Cerebellar nuclear complex (tissue), 1 donor: ENCODE results near the gene RASAL2.
A peak's percentile ranks its signal among the peaks of the same experiment; 100 is the strongest.

ENCODE experiments used
- DNase-seq, 2 experiments: peaks; one replicate each; lab custom pipeline; 2025; lab: John Stamatoyannopoulos, UW

The RASAL2 gene

DNA sequence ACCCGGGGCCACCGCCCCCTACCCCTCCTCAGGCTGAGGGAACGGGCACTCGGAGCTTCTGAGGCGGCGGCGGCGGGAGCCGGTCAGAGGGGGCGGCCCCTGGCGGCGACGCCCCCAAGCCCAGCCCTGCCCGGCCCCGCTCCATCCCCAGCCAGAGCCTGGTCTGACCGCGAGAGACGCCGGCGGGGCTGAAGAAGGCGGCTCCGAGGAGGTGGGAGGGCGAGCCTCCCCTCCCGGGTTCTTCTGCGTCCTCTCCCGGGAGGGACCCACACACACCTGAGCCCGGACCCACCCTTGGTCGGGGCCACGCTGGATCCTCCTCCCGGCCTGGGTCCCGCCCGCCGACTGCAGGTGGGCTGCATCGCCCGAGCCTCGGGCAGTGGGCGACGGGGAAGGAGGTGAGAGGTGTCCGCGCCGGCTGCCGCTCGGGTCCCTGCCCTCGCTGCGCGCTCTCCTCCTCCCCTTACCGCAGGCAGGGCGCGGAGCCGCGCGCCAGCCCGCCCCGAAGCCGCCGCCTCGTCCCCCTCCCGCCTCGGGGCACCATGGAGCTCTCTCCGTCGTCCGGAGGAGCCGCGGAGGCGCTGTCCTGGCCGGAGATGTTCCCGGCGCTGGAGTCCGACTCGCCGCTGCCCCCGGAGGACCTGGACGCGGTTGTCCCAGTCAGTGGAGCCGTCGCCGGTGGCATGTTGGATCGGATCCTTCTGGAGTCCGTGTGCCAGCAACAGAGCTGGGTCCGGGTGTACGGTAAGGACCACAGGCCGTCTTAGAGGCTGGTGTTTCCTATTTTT, at the start of gene RASAL2:
Gene RASAL2, plus strand, starts transcription at position 154 of the 788 bp plus-strand sequence. Its CDS starts 389 bp downstream, at position 543.
- peak in 1 of 2 experiments; percentile 13 for DNase-seq

DNA sequence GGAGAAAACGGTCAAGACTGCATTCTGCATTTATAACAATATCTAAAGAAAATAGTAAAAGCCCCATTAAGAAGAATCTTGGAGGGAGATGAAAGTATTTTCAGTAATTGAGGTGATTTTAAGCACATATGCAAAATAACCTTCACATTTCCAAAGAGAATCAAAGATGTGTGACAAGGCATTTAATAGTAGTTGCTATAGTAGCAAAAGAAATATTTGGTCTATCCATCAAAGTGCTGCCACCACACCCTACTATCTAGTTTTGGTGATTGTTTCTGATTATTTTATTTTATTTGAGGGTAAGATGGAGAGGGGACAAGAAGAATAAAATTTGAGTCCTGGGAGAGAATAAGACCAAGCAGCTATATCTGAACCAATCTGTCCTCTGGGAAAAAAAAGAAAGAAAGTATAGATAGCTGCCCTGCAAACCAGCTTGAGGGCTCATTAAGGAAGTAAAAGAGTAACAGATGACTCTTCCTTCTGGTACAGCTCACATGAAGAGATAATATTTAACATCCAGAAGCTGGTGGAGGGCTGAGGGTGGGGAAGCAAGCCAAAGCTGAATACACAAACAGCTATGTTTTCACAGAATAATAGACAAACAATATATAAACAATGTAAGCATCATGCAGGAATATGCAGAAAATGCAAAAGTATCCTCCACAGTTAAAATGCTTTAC, 47.2 kb upstream of the RASAL2 start:
- no peak for DNase-seq

DNA sequence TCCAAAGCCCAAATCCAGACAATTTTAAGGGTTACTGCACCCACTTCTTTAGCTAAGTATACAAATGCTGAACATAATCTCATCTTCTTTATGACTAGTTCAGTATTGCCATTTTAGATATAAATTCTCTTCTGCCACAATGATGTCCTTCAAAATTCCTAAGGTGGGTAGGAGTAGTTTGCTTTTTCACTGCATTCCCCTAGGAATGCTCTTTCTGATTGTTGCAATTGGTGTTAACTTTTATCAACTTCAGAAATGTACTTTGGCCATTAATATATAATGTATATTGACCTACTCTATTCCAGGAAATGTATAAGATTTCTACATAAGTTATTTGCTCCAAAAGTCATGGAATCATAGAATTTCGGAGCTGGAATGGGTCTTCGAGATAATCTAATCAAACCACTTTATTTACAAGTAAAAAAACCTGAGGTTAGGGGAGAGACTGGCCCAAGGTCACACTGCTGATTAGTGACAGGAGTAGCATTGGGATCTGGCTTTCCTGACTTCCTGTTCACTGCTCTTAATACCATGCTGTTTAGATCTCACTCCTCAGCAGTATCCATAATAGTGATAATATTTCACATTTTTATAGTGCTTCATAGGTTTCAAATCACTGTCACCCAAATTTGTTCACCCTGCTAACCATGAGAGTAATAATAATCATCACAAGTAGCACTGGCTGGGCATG, 46.4 kb upstream of the RASAL2 start:
- DNase-seq, result no peak

DNA sequence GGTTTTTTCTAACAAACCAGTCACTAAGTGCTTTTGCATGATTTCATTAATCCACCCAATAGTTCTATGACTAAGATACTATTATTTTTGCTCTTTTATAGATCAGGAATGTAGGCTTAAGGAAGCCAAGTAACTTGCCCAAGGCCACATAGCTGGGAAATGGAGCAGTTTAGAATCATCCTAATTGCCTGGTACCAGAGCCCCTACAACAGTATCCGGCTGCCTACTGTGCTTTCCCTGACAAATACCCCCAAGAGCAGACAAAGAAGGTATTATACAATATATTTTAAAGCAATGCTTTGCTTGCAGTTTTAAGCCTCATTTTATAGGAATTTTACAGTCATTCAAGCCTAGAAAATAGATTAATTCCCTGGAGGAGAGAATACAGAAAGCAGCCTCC, 45.5 kb upstream of the RASAL2 start:
- DNase-seq, result no peak

DNA sequence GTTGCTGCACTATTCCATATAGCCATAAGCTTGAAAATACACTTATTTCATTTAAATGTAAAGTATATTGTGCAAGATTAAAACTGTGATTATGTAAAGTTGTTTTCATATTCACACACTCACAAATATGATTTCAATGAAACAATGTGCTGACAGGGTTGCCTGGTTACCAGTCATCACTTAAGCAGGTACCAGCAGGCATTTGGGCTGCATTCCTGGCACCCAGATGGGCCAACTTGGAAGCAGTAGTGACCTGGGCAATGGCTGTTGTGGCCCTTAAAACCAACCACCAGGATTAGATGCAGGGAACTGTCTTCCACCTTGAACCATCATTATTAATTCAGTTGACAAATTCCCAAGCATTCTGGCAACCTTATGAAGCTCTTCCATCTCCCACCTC, 45.0 kb upstream of the RASAL2 start:
- DNase-seq, result no peak

DNA sequence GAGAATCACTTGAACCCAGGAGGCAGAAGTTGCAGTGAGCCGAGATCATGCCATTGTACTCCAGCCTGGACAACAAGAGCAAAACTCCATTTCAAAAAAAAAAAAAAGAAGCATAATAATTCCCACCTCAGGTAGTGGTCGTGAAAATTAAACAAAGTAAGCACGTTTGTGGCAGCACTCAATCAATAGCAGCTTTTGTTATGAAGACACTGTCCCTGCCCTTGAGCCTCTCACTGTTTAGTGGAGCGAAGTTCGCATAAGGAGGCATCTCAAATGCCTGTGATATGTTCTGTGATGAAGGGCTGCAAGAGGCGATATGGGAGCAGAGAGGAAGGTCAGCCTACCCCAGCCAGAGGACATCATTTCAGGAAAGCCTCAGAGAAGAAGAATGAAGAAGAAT, 43.8 kb upstream of the RASAL2 start:
- no peak for DNase-seq

DNA sequence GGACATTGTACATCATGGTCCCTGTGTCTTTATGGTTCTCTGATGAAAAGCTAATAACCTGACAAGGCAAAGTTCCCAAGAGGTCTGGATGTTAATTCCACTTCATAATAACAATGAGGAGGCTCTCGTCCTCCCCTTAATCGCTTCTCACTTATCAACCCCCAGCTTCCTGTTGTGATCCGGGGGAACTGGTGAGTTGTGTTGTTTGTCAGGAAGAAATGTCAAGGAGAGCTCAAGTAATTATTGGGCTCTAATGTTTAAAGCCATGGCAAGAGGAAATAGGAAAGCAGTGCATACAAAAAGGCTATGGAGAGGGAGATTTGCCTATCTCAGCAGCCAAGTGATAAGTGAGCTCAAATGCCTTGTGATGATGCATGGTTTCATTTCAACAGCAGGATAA, 42.8 kb upstream of the RASAL2 start:
- DNase-seq, result no peak

DNA sequence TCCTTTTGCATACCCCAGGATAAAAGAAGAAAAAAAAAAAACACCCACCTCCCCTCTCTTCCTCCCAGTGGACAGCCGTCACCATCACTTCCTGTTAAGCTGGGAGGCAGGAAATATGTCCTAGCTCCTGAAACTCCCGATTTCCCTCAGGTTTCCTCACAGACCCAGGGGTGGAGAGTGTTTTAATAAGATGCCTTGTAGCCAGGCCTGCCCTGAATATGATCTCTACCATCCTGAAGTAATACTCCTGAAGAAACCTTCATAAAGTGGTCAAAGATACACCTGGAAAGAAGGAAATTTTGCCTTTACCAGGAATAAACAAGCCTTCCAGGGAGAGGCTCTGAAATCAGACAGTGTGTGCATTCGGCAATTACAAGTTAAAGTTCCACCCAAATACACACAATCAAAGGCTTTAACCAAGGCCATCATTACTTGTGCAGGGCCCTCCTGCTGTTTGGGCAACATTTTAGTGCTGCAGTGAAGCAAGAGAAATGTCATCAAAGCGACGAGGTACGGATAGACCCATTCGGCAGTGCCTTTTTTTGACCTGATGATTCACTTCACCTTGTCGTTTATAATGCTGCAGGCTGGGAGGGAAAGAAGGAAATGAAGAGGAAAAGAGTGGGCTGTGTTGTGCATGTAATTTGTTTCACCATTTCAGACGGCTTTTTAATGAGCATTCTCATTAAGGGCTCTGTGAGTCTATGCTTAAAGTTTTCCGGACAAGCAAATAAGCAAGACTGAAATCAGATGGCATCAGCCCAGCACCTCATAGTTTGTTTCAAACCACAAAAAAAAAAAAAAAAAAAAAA, 41.0 kb upstream of the RASAL2 start:
- DNase-seq, result no peak

DNA sequence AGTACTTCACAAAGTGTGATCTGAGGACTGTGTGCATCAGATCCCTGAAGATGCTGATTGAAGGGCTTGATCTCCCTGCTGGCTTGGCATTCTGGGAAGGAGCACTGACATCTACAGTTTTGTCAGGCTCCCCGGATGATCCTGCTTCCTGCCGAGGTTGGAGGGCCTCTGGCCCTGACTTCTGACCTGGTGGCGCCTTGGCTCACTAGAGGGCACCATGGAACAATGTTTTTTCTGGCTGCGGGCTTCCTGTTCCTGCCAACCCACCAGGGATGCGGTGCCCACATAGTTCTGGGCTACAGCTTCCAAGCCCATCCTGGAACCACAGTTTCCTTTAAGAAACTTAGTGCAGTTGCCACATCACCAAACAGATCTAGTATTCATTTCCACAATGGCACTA, 38.8 kb upstream of the RASAL2 start:
- no peak for DNase-seq

DNA sequence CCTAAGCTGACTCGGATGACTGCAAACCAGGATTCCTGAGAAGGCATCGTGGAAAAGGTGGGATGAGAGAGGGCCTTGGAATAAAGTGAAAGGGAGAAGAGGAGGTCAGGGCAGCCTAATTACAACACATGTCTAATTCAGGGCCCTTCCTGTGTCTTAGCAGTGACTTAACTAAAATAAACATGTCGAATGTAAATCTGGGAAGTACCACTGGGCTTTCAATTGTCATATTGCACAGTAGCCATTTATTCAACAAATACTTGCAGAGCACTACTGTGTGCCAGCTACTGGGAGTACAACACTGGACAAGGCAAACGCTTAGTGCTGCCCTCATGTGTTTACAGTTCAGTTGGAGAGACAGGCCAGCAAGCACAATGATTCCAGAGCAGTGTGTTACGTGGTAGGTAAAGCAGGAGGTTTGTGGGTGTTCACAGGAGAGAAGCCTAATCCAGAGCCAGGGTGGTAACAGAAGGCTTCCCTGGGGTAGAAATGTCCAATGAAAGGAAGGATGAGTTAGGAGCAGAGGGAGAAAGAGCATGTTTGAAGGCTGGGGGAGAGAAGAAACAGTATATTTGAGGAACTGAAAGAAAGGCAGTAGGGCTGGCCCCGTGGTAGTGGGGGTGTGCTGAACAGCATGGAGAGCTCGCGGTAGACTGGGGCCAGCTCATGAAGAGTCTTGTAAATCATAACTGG, 38.0 kb upstream of the RASAL2 start:
- DNase-seq, result no peak

DNA sequence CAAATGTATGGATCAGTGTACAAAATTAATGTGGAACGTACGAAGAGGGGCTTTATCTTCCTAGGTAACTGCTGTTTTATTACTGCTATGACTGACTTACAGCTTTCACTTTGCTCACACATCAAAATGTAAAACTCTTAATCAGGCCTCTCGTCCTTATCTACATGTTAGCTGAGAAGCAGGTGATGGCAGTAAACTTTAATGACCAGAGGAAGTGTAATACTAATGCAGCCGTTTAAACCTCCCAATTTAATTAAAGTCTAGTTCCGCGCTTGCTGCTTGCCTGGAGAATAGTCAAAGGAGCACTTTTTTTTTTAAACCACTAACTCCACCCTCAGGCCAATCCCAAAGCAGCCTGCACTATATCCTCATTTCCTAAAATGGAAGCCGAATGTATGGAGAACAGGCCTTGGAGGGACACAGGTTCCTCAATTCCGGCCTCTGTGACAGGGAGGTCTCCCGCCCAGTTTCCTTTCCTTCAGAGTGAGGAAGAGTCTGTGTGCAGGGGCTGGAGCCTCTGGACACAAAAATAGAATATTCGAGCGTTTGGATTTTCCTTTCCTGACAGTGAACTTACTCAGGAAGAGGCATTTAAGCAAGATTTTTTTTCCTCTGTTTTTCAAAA, 36.7 kb upstream of the RASAL2 start:
- DNase-seq, result no peak

DNA sequence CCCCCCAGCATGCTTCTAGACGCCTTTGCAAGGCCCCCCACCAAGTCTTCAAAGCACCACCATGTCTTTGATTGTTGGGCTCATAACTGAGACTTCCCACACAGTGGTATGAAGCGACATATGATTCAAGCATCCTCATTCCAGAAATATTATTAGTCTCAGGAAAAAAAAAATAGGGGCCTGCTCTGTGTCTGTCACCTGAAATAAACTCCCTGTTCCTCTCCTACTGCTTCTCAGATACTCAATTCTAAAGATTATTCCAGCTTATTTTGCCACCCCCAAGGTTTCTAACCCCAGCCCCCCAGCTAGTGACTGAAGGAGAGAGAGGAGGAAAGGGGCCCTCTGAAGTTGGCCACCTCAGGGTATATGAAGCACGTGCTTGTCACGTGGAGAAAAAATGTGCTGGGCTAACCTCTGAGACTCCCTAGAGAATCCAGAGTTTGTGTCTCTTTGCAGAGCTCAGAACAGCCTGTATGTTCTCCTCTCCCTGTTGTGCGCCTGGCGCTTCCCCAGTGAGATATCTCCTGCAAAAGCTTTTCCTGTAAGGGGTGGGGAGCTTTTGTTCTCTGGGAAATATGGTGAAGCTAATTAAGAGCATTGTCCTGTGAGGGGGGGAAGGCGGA, 35.9 kb upstream of the RASAL2 start:
- DNase-seq, result no peak

DNA sequence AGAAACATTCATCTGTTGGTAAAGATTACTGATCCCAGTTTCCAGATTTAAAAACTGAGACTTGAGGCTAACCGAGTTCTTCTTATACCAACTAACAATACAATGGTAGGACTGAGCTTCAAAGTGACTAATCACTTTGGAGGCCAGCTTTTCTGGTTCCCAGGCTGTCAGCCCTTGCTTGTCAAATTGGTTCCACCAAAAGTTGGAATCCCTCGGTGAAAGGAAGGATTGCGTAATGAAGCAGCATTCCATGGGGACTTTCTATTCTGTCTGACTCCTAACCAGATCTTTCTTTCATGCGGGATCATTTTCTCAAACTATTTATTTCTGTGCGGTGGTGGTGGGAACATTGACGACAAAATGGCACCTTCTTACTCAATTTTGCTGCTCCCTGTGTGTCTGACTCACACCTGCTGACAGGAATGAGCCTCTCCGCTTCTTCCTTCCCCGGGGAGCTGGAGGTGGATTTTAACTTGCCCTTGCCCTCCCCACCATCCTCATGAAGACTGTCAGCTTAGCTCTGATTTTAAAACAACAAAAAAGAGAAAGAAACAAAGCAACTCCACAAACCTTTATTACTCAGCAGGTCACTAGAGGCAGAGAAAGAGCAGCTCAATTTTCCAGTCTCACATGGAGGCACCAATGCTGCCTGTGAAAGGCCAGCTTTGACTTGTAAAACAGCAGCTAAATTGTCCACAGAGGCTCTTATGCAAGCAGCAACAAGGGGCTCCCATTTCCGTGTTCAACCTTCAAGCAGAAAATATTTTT, 32.9 kb upstream of the RASAL2 start:
- DNase-seq, result no peak

DNA sequence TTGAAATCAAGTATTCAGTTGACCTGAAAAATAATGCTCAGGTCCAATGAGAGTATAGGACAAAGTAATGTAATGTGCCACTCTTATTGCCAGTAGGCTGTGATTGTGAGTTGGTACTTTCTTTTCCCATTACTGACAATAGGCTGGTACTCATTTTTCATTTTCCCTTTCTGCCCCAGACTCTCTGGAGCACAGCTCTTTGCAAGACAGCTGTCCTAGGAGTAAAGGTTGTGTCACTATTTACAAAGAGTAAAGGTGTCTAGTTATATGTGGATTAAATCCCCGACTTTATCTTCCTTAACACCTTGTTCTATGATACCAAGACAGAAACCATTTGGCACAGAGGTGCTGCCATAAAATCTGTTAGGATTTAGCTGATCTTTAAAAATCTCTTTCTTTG, 32.3 kb upstream of the RASAL2 start:
- DNase-seq, result no peak

DNA sequence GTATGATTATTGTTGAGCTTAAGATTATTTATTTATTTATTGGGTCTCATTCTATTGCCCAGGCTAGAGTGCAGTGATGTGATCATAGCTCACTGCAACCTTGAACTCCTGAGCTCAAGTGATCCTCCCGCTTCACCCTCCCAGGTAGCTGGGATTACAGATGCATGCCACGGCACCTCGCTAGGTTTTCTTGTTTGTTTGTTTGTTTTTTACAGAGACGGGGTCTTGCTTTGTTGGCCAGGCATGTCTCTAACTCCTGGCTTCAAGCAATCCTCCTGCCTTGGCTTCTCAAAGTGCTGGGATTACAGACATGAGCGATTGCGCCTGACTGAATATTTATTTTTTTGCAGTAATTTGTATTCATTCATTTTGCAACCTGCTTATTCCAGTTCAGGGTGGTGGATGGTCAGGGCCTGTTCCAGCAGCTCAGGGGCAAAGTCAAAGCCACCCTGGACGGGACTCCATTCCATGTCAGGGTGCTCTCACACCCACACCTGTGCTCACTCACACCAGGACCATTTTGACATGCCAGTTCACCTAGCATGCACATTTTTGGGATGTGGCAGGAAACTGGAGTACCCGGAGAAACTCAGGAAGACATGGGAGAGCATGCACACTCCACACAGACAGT, 29.6 kb upstream of the RASAL2 start:
- DNase-seq, result no peak

DNA sequence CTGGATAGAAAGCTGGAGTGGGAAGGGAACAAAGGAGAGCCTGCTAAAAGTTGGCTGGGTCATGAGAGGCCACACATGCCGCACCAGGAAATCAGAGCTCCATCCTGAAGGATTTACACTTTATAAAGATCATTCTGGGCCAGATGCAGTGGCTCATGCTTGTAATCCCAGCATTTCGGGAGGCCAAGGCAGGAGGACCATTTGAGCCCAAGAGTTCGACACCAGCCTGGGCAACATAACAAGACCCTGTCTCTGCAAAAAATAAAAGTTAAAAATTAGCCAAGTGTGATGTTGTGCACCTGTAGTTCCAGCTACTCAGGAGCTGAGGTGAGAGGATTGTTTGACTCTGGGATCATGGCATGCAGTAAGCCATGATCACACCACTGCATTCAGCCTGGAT, 28.7 kb upstream of the RASAL2 start:
- DNase-seq, result no peak

DNA sequence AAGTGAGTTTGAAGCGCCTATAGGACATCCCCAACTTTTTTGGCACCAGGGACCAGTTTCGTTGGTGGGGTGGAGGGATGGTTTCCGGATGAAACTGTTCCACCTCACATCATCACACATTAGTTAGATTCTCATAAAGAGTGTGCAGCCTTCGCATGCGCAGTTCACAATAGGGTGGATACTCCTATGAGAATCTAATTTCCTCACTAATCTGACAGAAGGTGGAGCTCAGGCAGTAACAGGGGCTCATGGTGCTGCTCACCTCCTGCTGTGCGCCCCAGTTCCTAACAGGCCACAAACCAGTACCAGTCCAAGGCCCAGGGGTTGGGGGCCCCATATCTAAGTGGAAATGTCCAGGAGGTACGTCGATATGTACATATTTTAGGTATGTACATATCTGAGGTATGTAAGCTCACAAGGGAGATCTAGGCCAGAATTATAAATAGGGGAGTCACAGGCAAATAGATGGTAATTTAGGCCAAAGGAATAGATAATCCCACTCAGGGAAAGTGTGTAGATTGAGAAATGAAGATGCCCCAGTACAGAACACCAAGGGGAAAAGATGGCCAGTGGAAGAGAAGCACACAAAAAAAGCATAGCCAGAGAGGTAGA, 27.5 kb upstream of the RASAL2 start:
- DNase-seq, result no peak

DNA sequence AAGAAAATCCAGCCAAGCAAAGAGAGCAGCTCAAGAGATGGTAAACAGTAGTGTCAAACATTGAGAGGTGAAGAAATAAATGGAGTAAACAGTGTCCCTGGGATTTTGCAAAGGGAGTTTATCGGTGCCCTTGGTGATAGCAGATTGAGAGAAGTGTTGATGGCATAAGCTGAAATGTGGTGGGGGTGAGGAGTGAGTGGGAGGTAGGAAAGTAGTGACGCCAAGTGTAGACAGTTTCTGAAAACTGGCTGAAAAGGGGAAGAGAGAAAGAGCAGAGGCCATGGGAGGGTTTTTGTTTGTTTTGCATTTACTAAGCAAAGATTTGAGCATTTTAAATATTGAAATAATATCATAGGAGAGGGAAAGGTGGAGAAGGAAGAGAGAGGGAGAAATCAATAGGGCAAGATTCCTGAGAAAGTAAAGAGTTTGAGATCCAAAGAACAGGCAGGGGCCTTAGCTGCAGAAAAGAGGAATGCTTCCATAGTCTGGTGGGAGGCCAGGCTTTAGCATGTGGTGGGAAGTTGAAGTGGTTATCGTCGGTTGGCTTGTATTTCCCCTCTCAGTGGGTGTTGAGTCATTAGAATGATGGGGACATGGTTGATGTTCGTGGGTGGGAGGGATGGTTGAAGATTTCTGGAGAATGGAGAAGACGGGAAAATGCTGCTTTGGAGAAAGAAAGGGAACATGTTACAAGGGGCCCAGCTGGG, 26.8 kb upstream of the RASAL2 start:
- DNase-seq, result no peak
